Gastroesophageal sphincter (tissue), 4 donors: ENCODE measurements around the gene ETFA. TPM values are rescaled to one million over a fixed set of nuclear protein-coding genes. Genes with fewer than 3 reads are reported as not detected.

ENCODE experiments used
- ATAC-seq: fragments of 150-250 bp; one replicate; pipeline ENCODE4 v1.9.1; 2016; ENCODE audit warnings: mild to moderate bottlenecking, moderate library complexity
- H3K27ac ChIP-seq, 4 donors: fragments of 200-600 bp; sonication (generic) in 3 of 4; 1 replicate in 3 of 4; 2 replicates in 1 of 4; pipeline ENCODE4 v1.5.1; 2016 to 2019
- H3K27me3 ChIP-seq: fragments of 200-600 bp; sonication (generic); one replicate; pipeline ENCODE4 v1.5.1; 2019
- H3K36me3 ChIP-seq, 2 donors: fragments of 200-600 bp; sonication (generic); one replicate each; pipeline ENCODE4 v1.5.1; 2019; ENCODE audit warnings: control low read depth in 1 of 2
- H3K4me1 ChIP-seq, 3 donors: fragments of 200-600 bp; sonication (generic); 1 replicate in 2 of 3; 2 replicates in 1 of 3; pipeline ENCODE4 v1.5.1; 2016 to 2019; ENCODE audit warnings: control low read depth in 2 of 3
- H3K4me3 ChIP-seq, 2 donors: fragments of 200-600 bp; sonication (generic); one replicate each; pipeline ENCODE4 v1.5.1; 2019; ENCODE audit warnings: mild to moderate bottlenecking in 1 of 2, moderate library complexity in 1 of 2
- H3K9me3 ChIP-seq, 3 donors: fragments of 200-600 bp; sonication (generic); one replicate each; pipeline ENCODE4 v1.5.1; 2017 to 2019; ENCODE audit warnings: control low read depth in 2 of 3
- CTCF ChIP-seq, 4 experiments: fragments of 200-600 bp in 2 of 4; fragments of 450-650 bp in 2 of 4; sonication (generic) in 1 of 4; IDR thresholded peaks; one replicate each; pipeline ENCODE4 v1.5.1; 2017 to 2019; ENCODE audit warnings: antibody characterized with exemption in 4 of 4, mild to moderate bottlenecking in 2 of 4, moderate library complexity in 2 of 4
- EP300 ChIP-seq: sonication (generic); formaldehyde crosslinking; IDR thresholded peaks from one replicate; pipeline ENCODE4 v1.6.1; 2017; ENCODE audit warnings: antibody characterized with exemption, mild to moderate bottlenecking
- POLR2A ChIP-seq, 2 donors: fragments of 450-650 bp; IDR thresholded peaks; one replicate each; pipeline ENCODE4 v1.6.1; 2017; ENCODE audit warnings: antibody characterized with exemption in 2 of 2, mild to moderate bottlenecking in 2 of 2, moderate library complexity in 1 of 2
- POLR2AphosphoS5 ChIP-seq: sonication (generic); formaldehyde crosslinking; IDR thresholded peaks from one replicate; pipeline ENCODE4 v1.6.1; 2017; ENCODE audit warnings: antibody characterized with exemption
- WGBS, 2 donors: methylation state at CpG; one replicate each; pipeline ENCODE4 v1.1.5; 2018; ENCODE audit warnings: low coverage in 1 of 2; 5-methylcytosine and 5-hydroxymethylcytosine counted together
- total RNA-seq, 4 donors: library from RNA; depleted of rRNA; stranded (reverse); fragments of >200 nt; gene quantifications; one replicate each; pipeline ENCODE4 v1.1.0, GENCODE V29; 2016

The ETFA gene
- total RNA-seq, 4 donors from 2014 or later, result 113 to 168 (median 137) TPM

- no CpG with 5 or more reads among the region's 2 CpGs for WGBS, 2 donors
- Histone ChIP-seq H3K36me3 (peaks cover 0 to 69% of the 10 kb centered on the region in 2 donors), H3K9me3 (no peaks in the 10 kb centered on the region), H3K4me1 (peaks cover 0 to 6% (median 0%) of the 10 kb centered on the region in 3 donors), H3K27ac (no peak overlapping the region), H3K4me3 (no peak overlapping the region), H3K27me3 (no peaks in the 10 kb centered on the region)
- no peak for TF ChIP-seq EP300
- no peak for TF ChIP-seq POLR2AphosphoS5
- TF ChIP-seq CTCF (IDR thresholded peaks at IDR 0.05), result no peak
- TF ChIP-seq POLR2A (IDR thresholded peaks at IDR 0.05), result no peak
- no peak for ATAC-seq
These were observed 102.4 kb downstream of the ETFA start for GRCh38 chr15:76208786-76209424.

GRCh38 chr15:76208084-76208785 lies 103.0 kb downstream of the ETFA start:
- ATAC-seq, result no peak
- 84 to 97% methylated on average over 3 to 4 of the region's 8 CpGs for WGBS, 2 donors

GRCh38 chr15:76206325-76206976 lies 104.8 kb downstream of the ETFA start:
- Histone ChIP-seq H3K27me3 (no peaks in the 10 kb centered on the region), H3K4me1 (peaks cover 0 to 6% (median 0%) of the 10 kb centered on the region in 3 donors), H3K27ac (no peak overlapping the region), H3K9me3 (no peaks in the 10 kb centered on the region), H3K4me3 (no peak overlapping the region), H3K36me3 (peaks cover 0 to 52% of the 10 kb centered on the region in 2 donors)
- TF ChIP-seq POLR2AphosphoS5 (peak; percentile 35), POLR2A (IDR thresholded peaks at IDR 0.05) (no peak), CTCF (IDR thresholded peaks at IDR 0.05) (no peak), EP300 (no peak)
- ATAC-seq, result no peak
- 13% methylated on average over 4 of the region's 4 CpGs; no CpG with 5 or more reads in 1 of the 2 donors for WGBS, 2 donors

More at GRCh38 chr15:76208084-76208785, 103.0 kb downstream of the ETFA start:
- Histone ChIP-seq H3K4me3 (no peak overlapping the region), H3K27me3 (no peaks in the 10 kb centered on the region), H3K9me3 (no peaks in the 10 kb centered on the region), H3K27ac (no peak overlapping the region), H3K36me3 (peaks cover 0 to 69% of the 10 kb centered on the region in 2 donors), H3K4me1 (peaks cover 0 to 6% (median 0%) of the 10 kb centered on the region in 3 donors)
- TF ChIP-seq CTCF (IDR thresholded peaks at IDR 0.05), result no peak
- no peak for TF ChIP-seq POLR2AphosphoS5
- no peak for TF ChIP-seq POLR2A (IDR thresholded peaks at IDR 0.05)
- no peak for TF ChIP-seq EP300

- 86 to 89% methylated on average over 3 to 9 of the region's 11 CpGs for WGBS, 2 donors
- Histone ChIP-seq H3K27ac (no peak overlapping the region), H3K4me1 (peaks cover 0 to 15% (median 0%) of the 10 kb centered on the region in 3 donors), H3K27me3 (no peaks in the 10 kb centered on the region), H3K36me3 (peaks cover 0 to 37% of the 10 kb centered on the region in 2 donors), H3K9me3 (no peaks in the 10 kb centered on the region), H3K4me3 (no peak overlapping the region)
- no peak for ATAC-seq
- TF ChIP-seq CTCF (IDR thresholded peaks at IDR 0.05) (no peak), EP300 (no peak)
These were observed 106.3 kb downstream of the ETFA start for GRCh38 chr15:76204916-76205460.
